H1 (cell line): ENCODE results near the gene TADA2B. TPM values are rescaled to one million over a fixed set of nuclear protein-coding genes. Genes with fewer than 3 reads are reported as not detected.

Experiments used
- CTCF ChIA-PET: fragments of 300-600 bp; sonication (Branson Sonifier 250); formaldehyde crosslinking; loops from one replicate; lab custom pipeline; 2021; ENCODE audit not compliant: partially characterized antibody; lab: Charles Lee
- POLR2A ChIA-PET: fragments of 300-600 bp; sonication (Branson Sonifier 250); formaldehyde crosslinking; loops from one replicate; lab custom pipeline; 2021; ENCODE audit warnings: inconsistent platforms; ENCODE audit not compliant: partially characterized antibody; lab: Charles Lee
- DNase-seq, 2 experiments: peaks; one replicate each; pipeline versions ENCODE4 v3.0.0 to v3.0.0-alpha.2; 2010 to 2022; ENCODE audit warnings: low spot score in 2 of 2, low read depth in 1 of 2, mixed read lengths in 1 of 2
- FAIRE-seq: peaks from 2 replicates; lab custom pipeline; 2011; peaks lifted over from hg19 to GRCh38; lab: Jason Lieb, UNC
- H2AFZ ChIP-seq: 2 replicates; pipeline ENCODE4 v1.8.1; 2012; ENCODE audit warnings: low read length, inconsistent platforms
- H2AK5ac ChIP-seq: 2 replicates; pipeline ENCODE4 v1.6.1; 2013; ENCODE audit warnings: low read depth, low read length
- H2BK120ac ChIP-seq: replicated peaks from 2 replicates; pipeline ENCODE3; 2013; ENCODE audit warnings: low read depth, low read length, inconsistent platforms
- H2BK12ac ChIP-seq: 2 replicates; pipeline ENCODE4 v1.6.1; 2013; ENCODE audit warnings: low read depth, low read length
- H2BK15ac ChIP-seq: 2 replicates; pipeline ENCODE4 v1.6.1; 2013; ENCODE audit warnings: low read length
- H2BK20ac ChIP-seq: 2 replicates; pipeline ENCODE4 v1.6.1; 2013; ENCODE audit warnings: low read length
- H2BK5ac ChIP-seq: 2 replicates; pipeline ENCODE4 v1.6.1; 2013; ENCODE audit warnings: low read depth, low read length
- H3K14ac ChIP-seq: 2 replicates; pipeline ENCODE4 v1.6.1; 2013; ENCODE audit warnings: inconsistent platforms; ENCODE audit not compliant: insufficient read length
- H3K18ac ChIP-seq: 2 replicates; pipeline ENCODE4 v1.6.1; 2013; ENCODE audit warnings: low read length; ENCODE audit errors: extremely low read depth
- H3K23ac ChIP-seq: 2 replicates; pipeline ENCODE4 v1.6.1; 2013; ENCODE audit warnings: inconsistent platforms; ENCODE audit not compliant: insufficient read length
- H3K23me2 ChIP-seq: 2 replicates; pipeline ENCODE4 v1.6.1; 2013; ENCODE audit warnings: low read depth, low read length
- H3K27ac ChIP-seq: 2 replicates; pipeline ENCODE4 v1.6.1; 2011; ENCODE audit warnings: low read depth, low read length, inconsistent platforms
- H3K27me3 ChIP-seq, 4 experiments: replicated peaks in 1 of 4; 1 replicate in 1 of 4; 2 replicates in 3 of 4; pipeline versions ENCODE4 v1.6.1 to v1.8.1; 2011 to 2013; ENCODE audit warnings: low read length in 3 of 4, mild to moderate bottlenecking in 3 of 4, inconsistent platforms in 2 of 4, mixed read lengths in 2 of 4, moderate library complexity in 1 of 4; ENCODE audit not compliant: control insufficient read depth in 3 of 4, insufficient read depth in 3 of 4; ENCODE audit errors: extremely low read depth in 1 of 4
- H3K36me3 ChIP-seq, 4 experiments: 2 replicates each; pipeline versions ENCODE4 v1.6.1 to v1.8.1; 2011 to 2013; ENCODE audit warnings: mild to moderate bottlenecking in 4 of 4, low read length in 3 of 4, moderate library complexity in 2 of 4, control low read depth in 1 of 4, inconsistent platforms in 1 of 4; ENCODE audit not compliant: insufficient read depth in 4 of 4, control insufficient read depth in 2 of 4
- H3K4ac ChIP-seq: replicated peaks from 2 replicates; pipeline ENCODE3; 2013; ENCODE audit warnings: low read length, low read depth, mixed read lengths, inconsistent platforms; ENCODE audit not compliant: insufficient read length
- H3K4me1 ChIP-seq, 4 experiments: replicated peaks in 1 of 4; 1 replicate in 1 of 4; 2 replicates in 3 of 4; pipeline versions ENCODE4 v1.6.1 to v1.8.1; 2011 to 2013; ENCODE audit warnings: low read length in 3 of 4, inconsistent platforms in 2 of 4, mixed read lengths in 1 of 4; ENCODE audit not compliant: insufficient read depth in 4 of 4, control insufficient read depth in 3 of 4
- H3K4me2 ChIP-seq, 2 experiments: 2 replicates each; pipeline versions ENCODE4 v1.6.1 to v1.8.1; 2011 to 2013; ENCODE audit warnings: low read depth in 2 of 2, low read length in 2 of 2, control low read depth in 1 of 2, inconsistent platforms in 1 of 2, mild to moderate bottlenecking in 1 of 2; ENCODE audit not compliant: insufficient read depth in 1 of 2
- H3K4me3 ChIP-seq, 4 experiments: fragments of 200-600, 300-600 bp in 1 of 4; sonication (generic), shearing (Covaris generic), sonication (Bioruptor Twin) in 1 of 4; 2 replicates each; pipeline versions ENCODE4 v1.5.1 to v1.8.1; 2011 to 2016; ENCODE audit warnings: low read length in 4 of 4, low read depth in 3 of 4, control low read depth in 2 of 4, inconsistent platforms in 2 of 4, mild to moderate bottlenecking in 2 of 4, mixed read lengths in 1 of 4, moderate library complexity in 1 of 4; ENCODE audit not compliant: insufficient read depth in 2 of 4; ENCODE audit errors: extremely low read depth in 1 of 4
- H3K56ac ChIP-seq: replicated peaks from 2 replicates; pipeline ENCODE3; 2013; ENCODE audit warnings: low read depth, mild to moderate bottlenecking, mixed read lengths, low read length, inconsistent platforms; ENCODE audit not compliant: insufficient read length
- H3K79me1 ChIP-seq: 2 replicates; pipeline ENCODE4 v1.6.1; 2013; ENCODE audit warnings: low read depth, low read length, control low read depth
- H3K79me2 ChIP-seq, 2 experiments: 2 replicates each; pipeline versions ENCODE4 v1.6.1 to v1.8.1; 2012 to 2013; ENCODE audit warnings: low read length in 2 of 2, mild to moderate bottlenecking in 2 of 2, inconsistent platforms in 1 of 2; ENCODE audit not compliant: insufficient read depth in 2 of 2, control insufficient read depth in 1 of 2
- H3K9ac ChIP-seq, 4 experiments: replicated peaks in 1 of 4; 1 replicate in 1 of 4; 2 replicates in 3 of 4; pipeline versions ENCODE4 v1.6.1 to v1.8.1; 2011 to 2013; ENCODE audit warnings: low read depth in 3 of 4, low read length in 3 of 4, control low read depth in 2 of 4, mild to moderate bottlenecking in 2 of 4, moderate library complexity in 2 of 4, inconsistent platforms in 1 of 4; ENCODE audit errors: extremely low read depth in 1 of 4
- H3K9me3 ChIP-seq, 2 experiments: 2 replicates each; pipeline versions ENCODE4 v1.6.1 to v1.8.1; 2012 to 2013; ENCODE audit warnings: mild to moderate bottlenecking in 2 of 2, moderate library complexity in 2 of 2, control low read depth in 1 of 2, inconsistent platforms in 1 of 2, low read depth in 1 of 2, low read length in 1 of 2, mixed read lengths in 1 of 2; ENCODE audit not compliant: insufficient read depth in 2 of 2
- H4K20me1 ChIP-seq, 2 experiments: replicated peaks in 1 of 2; 2 replicates each; pipeline versions ENCODE3 to v1.8.1; 2011 to 2013; ENCODE audit warnings: inconsistent platforms in 2 of 2, low read length in 2 of 2, mild to moderate bottlenecking in 1 of 2; ENCODE audit not compliant: insufficient read depth in 2 of 2, control insufficient read depth in 1 of 2
- H4K5ac ChIP-seq: 2 replicates; pipeline ENCODE4 v1.6.1; 2013; ENCODE audit warnings: low read length, low read depth, mixed read lengths, inconsistent platforms; ENCODE audit not compliant: insufficient read length
- H4K8ac ChIP-seq: 2 replicates; pipeline ENCODE4 v1.8.0; 2013; ENCODE audit warnings: mild to moderate bottlenecking, moderate library complexity, low read length, inconsistent platforms; ENCODE audit not compliant: insufficient read depth; ENCODE audit errors: extremely low read depth
- H4K91ac ChIP-seq: replicated peaks from 2 replicates; pipeline ENCODE3; 2013; ENCODE audit warnings: low read length, mixed read lengths, inconsistent platforms; ENCODE audit not compliant: insufficient read length
- BACH1 ChIP-seq: IDR thresholded peaks from 2 replicates; pipeline ENCODE4 v1.6.1; 2012; ENCODE audit warnings: low read length, improper control_type of control experiment
- BRCA1 ChIP-seq: IDR thresholded peaks from 2 replicates; pipeline ENCODE4 v1.6.1; 2012; ENCODE audit warnings: low read depth, low read length, improper control_type of control experiment
- MAFK ChIP-seq: IDR thresholded peaks from 2 replicates; pipeline ENCODE4 v1.6.1; 2012; ENCODE audit warnings: low read depth, mild to moderate bottlenecking, improper control_type of control experiment, low read length
- WGBS, 2 experiments: shearing (Covaris generic) in 1 of 2; methylation state at CpG; one replicate each; pipeline versions ENCODE4 v1.1.6 to v1.1.7; 2013 to 2015; ENCODE audit warnings: low lambda C conversion rate in 2 of 2, mixed read lengths in 2 of 2, inconsistent platforms in 1 of 2, low coverage in 1 of 2, missing lambda C conversion rate in 1 of 2; ENCODE audit not compliant: insufficient replicate concordance in 2 of 2, insufficient coverage in 1 of 2, insufficient read length in 1 of 2; ENCODE audit errors: extremely low coverage in 1 of 2, missing lambda C conversion rate in 1 of 2; 5-methylcytosine and 5-hydroxymethylcytosine counted together
- polyA plus RNA-seq, 7 experiments: library from polyadenylated mRNA; depleted of rRNA in 3 of 7; stranded (reverse) in 5 of 7; unstranded in 2 of 7; fragments of >200 nt in 5 of 7; fragments of 200-250 nt in 2 of 7; gene quantifications; 1 replicate in 5 of 7; 2 replicates in 1 of 7; 4 replicates in 1 of 7; pipeline versions ENCODE4 v1.2.1 to v1.2.3, GENCODE V29; 2011 to 2013; ENCODE audit warnings: missing spikeins in 2 of 7, mixed read lengths in 2 of 7
- total RNA-seq: library from RNA; stranded (reverse); fragmentation: NEBNext Ultra II Directional; extraction: Animal tissue kit (Norgen Biotek cat#: 25700); gene quantifications from 2 replicates; pipeline ENCODE4 v1.2.1, GENCODE V29; 2021

TADA2B gene
- total and polyA plus RNA-seq, 2 of the 8 experiments (the other 6 are each of a cell fraction or from before 2014, with no cell fraction given): 5.7 to 12.1 TPM

- Histone ChIP-seq H2AK5ac (no peak overlapping the region), H3K23me2 (peaks cover 10% of the 10 kb centered on the region; the same call in 1 of the 2 replicates), H2BK20ac (no peak overlapping the region), H3K4me2 (no peak overlapping the region), H3K27ac (no peak overlapping the region), H3K4me1 (no peaks in the 10 kb centered on the region; a peak in 1 of 7 replicates), H2BK15ac (no peak overlapping the region), H2BK12ac (no peak overlapping the region), H3K18ac (no peak overlapping the region), H3K36me3 (peaks cover 3 to 32% (median 22%) of the 10 kb centered on the region in 4 experiments; a peak in 7 of 8 replicates), H3K56ac (peak overlapping the region; percentile 87), H2BK120ac (no peak overlapping the region), H3K79me2 (no peaks in the 10 kb centered on the region), H3K79me1 (peaks cover 3% of the 10 kb centered on the region; the same call in 1 of the 2 replicates), H3K27me3 (no peaks in the 10 kb centered on the region), H3K14ac (no peak overlapping the region), H3K4ac (no peak overlapping the region), H2BK5ac (no peak overlapping the region), H3K9ac (no peak overlapping the region), H4K5ac (no peak overlapping the region), H3K4me3 (no peak overlapping the region), H3K23ac (no peak overlapping the region), H4K8ac (peak overlapping the region; percentile 64), H3K9me3 (no peaks in the 10 kb centered on the region), H2AFZ (no peak overlapping the region), H4K91ac (no peak overlapping the region), H4K20me1 (peaks cover 8 to 28% of the 10 kb centered on the region in 2 experiments)
- FAIRE-seq (no peak), DNase-seq (no peak)
- POLR2A ChIA-PET: interaction anchor here (1.2 kb wide), 1 partner anchor 40 kb away, joined by 5 read pairs; the partner anchor contains the start of gene GRPEL1
- TF ChIP-seq BACH1 (no peak), MAFK (no peak), BRCA1 (no peak)
- WGBS, 2 experiments: 84% methylated on average over 7 of the region's 7 CpGs; no CpG with 5 or more reads in 1 of the 2 experiments
- CTCF ChIA-PET: interaction anchor here (1.2 kb wide), 1 partner anchor 23 kb away, joined by 3 read pairs; no protein-coding TSS in a partner anchor
These were observed 15.9 kb upstream of the TADA2B start for GRCh38 chr4:7027284-7027683.
